Measurements from ENCODE around the gene PLEKHN1. TPM values are rescaled to one million over a fixed set of nuclear protein-coding genes. Genes with fewer than 3 reads are reported as not detected.

Gene PLEKHN1
- total and polyA plus RNA-seq, 2 experiments from 2014 or later: 0.36 to 0.60 TPM

DNA sequence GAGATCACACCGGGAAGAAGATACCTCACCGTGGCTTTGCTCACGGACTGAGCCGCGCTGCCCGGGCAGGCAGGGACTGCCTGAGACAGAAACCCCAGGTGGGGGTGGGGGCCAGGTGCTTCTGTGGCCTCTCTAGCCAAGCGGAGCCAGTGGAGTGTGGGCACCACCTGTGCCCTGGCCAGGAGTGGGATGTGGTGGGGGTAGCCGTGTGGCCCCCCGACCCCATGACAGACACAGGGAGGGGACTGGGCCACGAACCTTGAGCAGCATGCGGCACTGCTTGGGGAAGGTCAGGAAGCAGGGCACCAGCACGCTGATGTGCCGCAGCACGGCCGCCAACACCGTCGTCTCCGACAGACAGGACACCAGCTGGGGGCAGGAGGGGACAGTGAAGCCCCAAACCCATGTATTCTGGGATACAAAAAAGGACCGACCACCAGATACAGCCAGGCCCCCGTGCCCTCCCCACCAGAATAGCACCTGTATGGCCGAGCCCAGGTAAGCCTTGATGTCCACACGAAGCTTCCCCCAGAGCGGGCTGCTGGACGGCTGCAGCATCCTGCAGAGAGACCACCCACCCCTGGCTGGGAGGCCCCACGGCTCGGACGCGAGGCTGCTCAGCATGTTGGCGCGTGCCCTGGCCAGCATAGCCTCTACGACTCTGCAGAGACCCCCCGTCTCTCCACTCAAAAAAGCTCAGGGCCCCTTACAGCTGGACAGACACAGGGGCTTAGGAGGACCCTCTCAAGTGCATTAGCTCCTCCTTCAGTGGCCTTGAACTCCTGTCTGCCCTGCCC lies 12.6 kb upstream of the PLEKHN1 start:
- Histone ChIP-seq H3K9me3 (ENCODE audit: low read depth) (no peaks in the 10 kb centered on the region), H3K36me3 (peaks cover 40% of the 10 kb centered on the region), H3K27ac (no peak overlapping the region), H3K4me3 (no peak overlapping the region), H3K4me1 (ENCODE audit: low read depth) (peaks cover 3% of the 10 kb centered on the region), H3K27me3 (no peaks in the 10 kb centered on the region)
- DNase-seq (ENCODE audit: low read depth in 1 of 2, low spot score in 1 of 2): no peak
- TF ChIP-seq, protein P1, sequence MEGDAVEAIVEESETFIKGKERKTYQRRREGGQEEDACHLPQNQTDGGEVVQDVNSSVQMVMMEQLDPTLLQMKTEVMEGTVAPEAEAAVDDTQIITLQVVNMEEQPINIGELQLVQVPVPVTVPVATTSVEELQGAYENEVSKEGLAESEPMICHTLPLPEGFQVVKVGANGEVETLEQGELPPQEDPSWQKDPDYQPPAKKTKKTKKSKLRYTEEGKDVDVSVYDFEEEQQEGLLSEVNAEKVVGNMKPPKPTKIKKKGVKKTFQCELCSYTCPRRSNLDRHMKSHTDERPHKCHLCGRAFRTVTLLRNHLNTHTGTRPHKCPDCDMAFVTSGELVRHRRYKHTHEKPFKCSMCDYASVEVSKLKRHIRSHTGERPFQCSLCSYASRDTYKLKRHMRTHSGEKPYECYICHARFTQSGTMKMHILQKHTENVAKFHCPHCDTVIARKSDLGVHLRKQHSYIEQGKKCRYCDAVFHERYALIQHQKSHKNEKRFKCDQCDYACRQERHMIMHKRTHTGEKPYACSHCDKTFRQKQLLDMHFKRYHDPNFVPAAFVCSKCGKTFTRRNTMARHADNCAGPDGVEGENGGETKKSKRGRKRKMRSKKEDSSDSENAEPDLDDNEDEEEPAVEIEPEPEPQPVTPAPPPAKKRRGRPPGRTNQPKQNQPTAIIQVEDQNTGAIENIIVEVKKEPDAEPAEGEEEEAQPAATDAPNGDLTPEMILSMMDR (IDR thresholded peaks at IDR 0.05; ENCODE audit: low read depth, low read length): no peak

DNA sequence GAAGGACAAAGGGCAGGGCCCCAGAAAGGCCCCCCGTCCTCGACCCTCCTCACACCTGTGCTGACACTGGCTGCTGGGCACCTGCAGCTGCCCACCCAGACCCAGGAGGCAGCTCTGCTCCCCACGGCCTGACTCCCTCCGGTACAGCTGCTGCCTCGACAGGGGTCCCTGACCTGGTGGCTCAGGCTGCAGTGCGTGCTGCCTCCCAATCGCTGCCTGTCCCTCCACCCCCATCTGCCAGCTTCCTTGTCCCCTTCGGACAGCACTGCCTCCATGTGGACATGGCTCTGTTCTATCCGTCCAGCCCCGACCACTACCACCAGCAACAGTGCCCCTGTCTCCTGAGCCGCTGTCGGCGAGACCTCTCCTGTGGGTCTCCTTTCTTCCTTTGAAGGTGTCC lies 11.4 kb upstream of the PLEKHN1 start:
- TF ChIP-seq, protein P1 (IDR thresholded peaks at IDR 0.05; ENCODE audit: low read depth, low read length): no peak
- Histone ChIP-seq H3K4me3 (no peak overlapping the region), H3K9me3 (ENCODE audit: low read depth) (no peaks in the 10 kb centered on the region), H3K36me3 (peaks cover 37% of the 10 kb centered on the region), H3K4me1 (ENCODE audit: low read depth) (peaks cover 3% of the 10 kb centered on the region), H3K27ac (no peak overlapping the region), H3K27me3 (peaks cover 4% of the 10 kb centered on the region)
- no peak for DNase-seq (ENCODE audit: low read depth in 1 of 2, low spot score in 1 of 2)

DNA sequence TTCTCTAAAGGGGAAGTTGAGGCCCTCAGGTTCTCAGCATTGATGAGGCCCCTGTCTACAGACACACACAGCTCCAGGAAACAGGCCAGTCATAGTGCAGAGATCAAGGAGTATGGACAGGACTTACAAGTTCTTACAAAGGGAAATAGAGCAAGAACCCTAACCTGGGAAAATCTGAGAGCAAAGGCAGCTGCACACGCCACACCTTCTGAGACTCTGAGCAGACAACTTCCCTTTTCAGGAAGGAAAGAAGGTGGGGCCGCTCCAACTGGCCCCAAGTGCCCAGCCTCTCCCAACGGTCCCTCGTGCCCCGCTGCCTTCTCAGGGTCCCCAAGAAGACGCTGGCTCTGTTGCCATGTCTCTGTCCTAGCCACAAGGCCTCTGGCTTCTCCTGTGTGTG lies 10.8 kb upstream of the PLEKHN1 start:
- Histone ChIP-seq H3K27ac (no peak overlapping the region), H3K9me3 (ENCODE audit: low read depth) (no peaks in the 10 kb centered on the region), H3K27me3 (peaks cover 4% of the 10 kb centered on the region), H3K4me1 (ENCODE audit: low read depth) (peaks cover 3% of the 10 kb centered on the region), H3K36me3 (peaks cover 37% of the 10 kb centered on the region), H3K4me3 (no peak overlapping the region)
- TF ChIP-seq, protein P1 (IDR thresholded peaks at IDR 0.05; ENCODE audit: low read depth, low read length): no peak
- no peak for DNase-seq (ENCODE audit: low read depth in 1 of 2, low spot score in 1 of 2)

DNA sequence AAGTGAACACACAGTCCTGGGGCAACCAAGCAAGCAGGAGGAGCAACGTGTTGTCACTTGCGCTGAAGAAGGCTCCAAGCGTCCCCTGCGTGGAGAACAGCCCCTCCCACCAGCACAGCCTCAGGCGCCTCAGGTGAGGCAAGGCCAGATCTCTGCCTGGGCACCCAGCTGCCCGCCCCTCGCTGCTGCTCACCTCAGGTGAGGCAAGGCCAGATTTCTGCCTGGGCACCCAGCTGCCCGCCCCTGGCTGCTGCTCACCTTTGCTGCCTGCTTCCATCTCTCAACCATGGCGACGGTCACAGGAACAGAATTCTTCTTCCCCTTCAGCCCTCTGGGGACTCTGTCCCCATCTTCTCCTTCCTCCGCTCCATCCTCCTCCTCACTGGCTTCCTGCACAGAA lies 9.6 kb upstream of the PLEKHN1 start:
- Histone ChIP-seq H3K4me1 (ENCODE audit: low read depth) (peaks cover 3% of the 10 kb centered on the region), H3K36me3 (peaks cover 34% of the 10 kb centered on the region), H3K27ac (no peak overlapping the region), H3K4me3 (no peak overlapping the region), H3K27me3 (peaks cover 4% of the 10 kb centered on the region), H3K9me3 (ENCODE audit: low read depth) (no peaks in the 10 kb centered on the region)
- DNase-seq (ENCODE audit: low read depth in 1 of 2, low spot score in 1 of 2): no peak
- TF ChIP-seq, protein P1 (IDR thresholded peaks at IDR 0.05; ENCODE audit: low read depth, low read length): no peak

DNA sequence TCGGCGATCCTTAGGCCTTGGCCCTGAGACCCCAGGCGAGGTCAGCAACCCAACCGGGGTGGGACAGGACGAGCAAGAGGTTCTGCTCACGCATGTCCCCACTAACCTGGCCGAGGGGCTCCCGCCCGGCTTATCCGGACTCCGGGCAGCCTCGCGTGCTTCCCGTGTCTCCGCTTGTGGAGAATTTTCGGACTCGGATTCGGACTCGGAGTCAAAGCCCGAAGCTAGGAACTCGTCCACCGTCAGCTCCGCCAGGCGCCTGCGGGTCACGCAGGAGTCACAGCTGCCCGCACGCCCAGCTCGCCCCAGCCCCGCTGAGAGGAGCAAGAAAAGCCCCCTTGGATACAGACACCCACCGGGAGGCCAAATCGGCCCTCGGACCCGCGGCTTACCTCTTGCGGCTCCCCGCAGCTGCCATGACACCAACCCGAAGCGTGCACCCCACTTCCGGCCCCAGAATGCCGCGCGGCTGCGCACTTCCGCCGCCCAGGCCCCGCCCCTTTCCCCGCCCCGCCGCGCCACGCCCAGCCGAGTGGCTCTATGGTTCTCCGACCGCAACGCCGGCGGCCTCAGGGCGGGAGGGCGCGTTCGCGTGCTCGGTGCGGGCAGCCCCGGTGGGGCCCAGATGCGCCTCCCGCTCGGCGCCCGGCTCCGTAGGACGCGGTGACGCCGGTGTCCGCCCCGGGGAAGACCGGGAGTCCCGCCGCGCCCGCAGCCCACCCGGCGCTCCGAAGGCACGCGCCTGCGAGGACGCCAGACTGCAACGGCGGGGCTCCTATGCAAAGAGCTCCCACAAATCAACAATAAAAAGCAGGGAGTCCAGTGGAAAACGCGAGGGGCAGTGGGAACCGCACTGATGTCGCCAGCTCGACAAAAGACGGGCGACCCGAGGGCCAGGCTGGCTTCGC lies 7.2 kb upstream of the PLEKHN1 start, which contains the start of gene NOC2L:
TSS of gene NOC2L (minus strand) at position 434 of the 908 bp plus-strand sequence. CDS start at position 418, 16 bp downstream.
- peaks cover 3% of the 10 kb centered on the region for H3K4me1 ChIP-seq (ENCODE audit: low read depth)
- peak; percentile 92 to 93 for DNase-seq (ENCODE audit: low read depth in 1 of 2, low spot score in 1 of 2)
- H3K27ac ChIP-seq: no peak within 1 kb of the TSS

More for the DNA sequence above, 7.2 kb upstream of the PLEKHN1 start, which contains the start of gene NOC2L:
- Histone ChIP-seq H3K27me3 (peaks cover 4% of the 10 kb centered on the region), H3K9me3 (ENCODE audit: low read depth) (no peaks in the 10 kb centered on the region), H3K4me3 (peak within 1 kb of the TSS; percentile 99), H3K36me3 (peaks cover 18% of the 10 kb centered on the region)
- TF ChIP-seq, protein P1 (IDR thresholded peaks at IDR 0.05; ENCODE audit: low read depth, low read length): no peak
